ENCODE results near the gene CHD1.

DNA sequence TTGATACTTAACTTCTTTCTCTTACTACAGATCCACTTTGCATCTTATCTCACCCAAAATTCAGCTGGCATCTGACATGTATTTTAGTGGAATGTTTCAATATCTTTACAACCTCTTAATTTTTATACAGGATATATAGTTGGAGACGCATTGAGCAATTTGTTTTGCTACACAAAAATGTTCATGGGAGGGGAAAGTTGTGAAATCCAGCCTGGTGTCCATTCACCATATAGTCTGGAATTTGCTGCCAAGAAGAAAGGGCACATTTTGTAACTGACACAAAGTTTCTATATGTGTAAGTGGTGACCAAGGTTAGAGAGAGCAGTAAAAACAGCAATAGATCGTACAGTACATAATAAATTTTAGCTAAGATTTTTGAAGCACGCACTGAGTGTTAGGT is 14.0 kb upstream of the CHD1 start:
- TF ChIP-seq, protein P1, sequence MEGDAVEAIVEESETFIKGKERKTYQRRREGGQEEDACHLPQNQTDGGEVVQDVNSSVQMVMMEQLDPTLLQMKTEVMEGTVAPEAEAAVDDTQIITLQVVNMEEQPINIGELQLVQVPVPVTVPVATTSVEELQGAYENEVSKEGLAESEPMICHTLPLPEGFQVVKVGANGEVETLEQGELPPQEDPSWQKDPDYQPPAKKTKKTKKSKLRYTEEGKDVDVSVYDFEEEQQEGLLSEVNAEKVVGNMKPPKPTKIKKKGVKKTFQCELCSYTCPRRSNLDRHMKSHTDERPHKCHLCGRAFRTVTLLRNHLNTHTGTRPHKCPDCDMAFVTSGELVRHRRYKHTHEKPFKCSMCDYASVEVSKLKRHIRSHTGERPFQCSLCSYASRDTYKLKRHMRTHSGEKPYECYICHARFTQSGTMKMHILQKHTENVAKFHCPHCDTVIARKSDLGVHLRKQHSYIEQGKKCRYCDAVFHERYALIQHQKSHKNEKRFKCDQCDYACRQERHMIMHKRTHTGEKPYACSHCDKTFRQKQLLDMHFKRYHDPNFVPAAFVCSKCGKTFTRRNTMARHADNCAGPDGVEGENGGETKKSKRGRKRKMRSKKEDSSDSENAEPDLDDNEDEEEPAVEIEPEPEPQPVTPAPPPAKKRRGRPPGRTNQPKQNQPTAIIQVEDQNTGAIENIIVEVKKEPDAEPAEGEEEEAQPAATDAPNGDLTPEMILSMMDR (conservative IDR thresholded peaks at IDR 0.05) = no peak
- no peak for TF ChIP-seq ZFX (IDR thresholded peaks at IDR 0.05)

Measured in C4-2B (cell line).